ENCODE results near the gene LDHD. TPM values are rescaled to one million over a fixed set of nuclear protein-coding genes. Genes with fewer than 3 reads are reported as not detected.

The LDHD gene
- total RNA-seq, 1 donor from 2014 or later = not detected

DNA sequence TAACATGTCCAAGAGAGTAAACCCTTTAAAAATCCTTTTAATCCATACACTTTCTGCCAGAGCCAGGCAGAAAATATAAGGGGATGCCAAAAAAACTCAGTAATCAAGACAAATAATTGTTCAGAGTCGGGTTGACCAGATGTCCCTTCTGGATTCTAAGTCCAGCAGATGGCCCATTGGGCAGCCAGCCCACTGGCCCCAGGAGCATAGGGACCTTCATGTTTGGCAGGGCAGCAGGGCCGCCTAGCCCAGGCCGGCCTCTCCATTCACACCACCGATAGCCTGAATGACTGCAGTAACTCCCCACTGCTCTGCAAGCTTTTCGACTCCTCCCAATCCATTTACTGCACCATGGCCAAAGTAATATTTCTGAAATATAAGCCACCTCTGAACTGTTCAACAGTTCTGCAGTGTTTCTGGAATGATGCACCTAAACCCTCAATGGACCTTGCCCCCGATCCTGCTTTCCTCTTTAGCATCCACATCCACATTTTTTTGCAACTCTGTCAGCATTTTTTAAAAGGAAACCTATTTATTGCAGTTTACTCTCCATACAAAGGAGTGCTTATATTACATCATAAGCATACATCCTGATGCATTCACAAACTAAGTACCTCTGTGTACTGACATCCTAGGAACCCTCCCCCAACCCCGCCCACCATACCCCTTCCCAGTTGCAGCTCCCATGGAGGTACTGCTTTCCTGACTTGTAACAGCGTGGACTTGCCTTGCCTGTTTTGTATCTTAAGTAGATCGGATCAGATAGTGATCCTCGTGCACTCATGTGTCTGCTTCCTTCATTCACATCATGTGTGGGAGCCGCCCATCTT lies 46.4 kb downstream of the LDHD start:
- DNase-seq (ENCODE audit: low read depth) = no peak
- no peak for TF ChIP-seq CTCF (IDR thresholded peaks at IDR 0.05; ENCODE audit: insufficient read depth, low read length, poor library complexity, severe bottlenecking)
- H3K4me3 ChIP-seq (ENCODE audit: low read depth, low read length) = no peak overlapping the region
- no peaks in the 10 kb centered on the region for H3K36me3 ChIP-seq (ENCODE audit: control insufficient read depth, insufficient read depth, low read length)
- no peaks in the 10 kb centered on the region for H3K27me3 ChIP-seq (ENCODE audit: control insufficient read depth, insufficient read depth, low read length)

DNA sequence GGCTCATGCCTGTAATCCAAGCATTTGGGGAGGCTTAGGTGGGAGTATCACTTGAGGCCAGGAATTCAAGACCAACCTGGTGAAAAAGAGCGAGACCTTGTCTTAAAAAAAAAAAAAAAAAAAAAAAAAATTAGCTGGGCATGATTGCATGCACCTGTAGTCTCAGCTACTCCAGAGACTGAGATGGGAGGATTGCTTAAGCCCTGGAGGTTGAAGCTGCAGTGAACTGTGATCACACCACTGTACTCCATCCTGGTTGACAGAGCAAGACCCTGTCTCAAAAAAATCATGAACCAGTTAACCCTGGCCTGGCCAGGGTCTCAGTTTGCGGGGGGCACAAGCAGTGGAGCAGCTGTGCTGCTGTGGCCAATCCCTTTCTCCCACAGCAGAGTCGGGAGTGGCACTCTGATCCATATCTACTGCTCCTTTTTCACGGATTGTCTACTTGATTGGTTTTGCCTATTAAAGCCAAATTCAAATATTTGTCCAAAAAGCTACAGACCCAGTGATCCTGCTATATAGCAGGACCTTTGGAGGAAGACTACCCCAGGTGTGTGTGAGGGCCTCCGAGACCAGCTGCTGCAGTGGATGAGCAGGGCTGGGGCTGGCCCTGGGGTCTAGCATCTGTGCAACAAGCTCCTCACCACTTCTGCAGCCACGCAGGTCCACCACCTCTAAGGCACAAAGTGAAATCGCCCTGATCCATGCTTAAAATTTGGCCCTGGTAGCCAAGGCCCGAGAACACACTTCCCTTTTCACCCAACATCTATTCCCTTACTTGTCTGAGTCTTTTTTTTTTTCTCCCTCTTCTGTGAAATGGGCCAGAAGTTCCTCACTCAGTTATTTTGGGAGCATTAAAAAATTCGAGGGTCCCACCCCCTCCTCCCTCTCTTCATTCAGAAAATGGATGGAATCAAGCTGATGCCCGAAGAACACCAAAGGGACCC lies 48.2 kb downstream of the LDHD start:
- DNase-seq (ENCODE audit: low read depth) = no peak
- no peaks in the 10 kb centered on the region for H3K36me3 ChIP-seq (ENCODE audit: control insufficient read depth, insufficient read depth, low read length)
- no peak for TF ChIP-seq CTCF (IDR thresholded peaks at IDR 0.05; ENCODE audit: insufficient read depth, low read length, poor library complexity, severe bottlenecking)
- no peak overlapping the region for H3K4me3 ChIP-seq (ENCODE audit: low read depth, low read length)
- H3K27me3 ChIP-seq (ENCODE audit: control insufficient read depth, insufficient read depth, low read length) = no peaks in the 10 kb centered on the region

DNA sequence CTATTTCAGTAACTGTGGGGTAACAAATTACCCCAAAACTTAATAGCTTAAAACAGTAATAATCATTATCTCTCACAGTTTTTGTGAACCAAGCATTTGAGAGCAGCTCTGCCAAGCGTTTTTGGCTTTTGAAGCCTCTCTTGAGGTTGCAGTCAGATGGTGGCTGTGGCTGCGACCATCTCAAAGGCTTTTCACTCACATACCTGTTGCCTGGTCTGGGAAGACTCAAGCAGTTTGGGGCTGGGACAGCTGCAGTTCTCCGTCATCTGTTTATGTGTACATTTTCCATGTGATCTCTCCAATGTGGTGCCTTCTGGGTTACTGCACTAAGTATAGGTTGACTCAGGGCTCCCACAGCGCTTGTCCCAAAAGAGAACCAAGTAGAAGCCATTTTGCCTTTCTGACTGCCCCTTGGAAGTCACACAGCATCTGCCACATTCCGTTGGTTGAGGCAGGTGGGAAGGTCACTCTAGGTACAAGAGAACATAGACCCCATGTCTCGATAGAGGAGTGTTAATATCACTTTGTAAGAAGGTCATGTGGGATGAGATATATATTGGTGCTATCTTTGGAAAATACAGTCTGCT lies 49.6 kb downstream of the LDHD start:
- TF ChIP-seq CTCF (IDR thresholded peaks at IDR 0.05; ENCODE audit: insufficient read depth, low read length, poor library complexity, severe bottlenecking) = no peak
- peaks cover 1% of the 10 kb centered on the region for H3K36me3 ChIP-seq (ENCODE audit: control insufficient read depth, insufficient read depth, low read length)
- H3K4me3 ChIP-seq (ENCODE audit: low read depth, low read length) = no peak overlapping the region
- H3K27me3 ChIP-seq (ENCODE audit: control insufficient read depth, insufficient read depth, low read length) = no peaks in the 10 kb centered on the region
- no peak for DNase-seq (ENCODE audit: low read depth)

- Histone ChIP-seq H3K36me3 (ENCODE audit: control insufficient read depth, insufficient read depth, low read length) (peaks cover 1% of the 10 kb centered on the region), H3K4me3 (ENCODE audit: low read depth, low read length) (no peak overlapping the region), H3K27me3 (ENCODE audit: control insufficient read depth, insufficient read depth, low read length) (no peaks in the 10 kb centered on the region)
- no peak for TF ChIP-seq CTCF (IDR thresholded peaks at IDR 0.05; ENCODE audit: insufficient read depth, low read length, poor library complexity, severe bottlenecking)
- DNase-seq (ENCODE audit: low read depth) = no peak
These were observed 50.9 kb downstream of the LDHD start for GRCh38 chr16:75065521-75066149.

- H3K27me3 ChIP-seq (ENCODE audit: control insufficient read depth, insufficient read depth, low read length) = no peaks in the 10 kb centered on the region
- no peak for TF ChIP-seq CTCF (IDR thresholded peaks at IDR 0.05; ENCODE audit: insufficient read depth, low read length, poor library complexity, severe bottlenecking)
These were observed 51.5 kb downstream of the LDHD start for GRCh38 chr16:75065149-75065505.

More at GRCh38 chr16:75065149-75065505, 51.5 kb downstream of the LDHD start:
- no peak overlapping the region for H3K4me3 ChIP-seq (ENCODE audit: low read depth, low read length)
- peaks cover 1% of the 10 kb centered on the region for H3K36me3 ChIP-seq (ENCODE audit: control insufficient read depth, insufficient read depth, low read length)
- no peak for DNase-seq (ENCODE audit: low read depth)

Measured in kidney epithelial cell (primary cell).